ENCODE data around the gene C19orf25.

C19orf25 gene

GRCh38 chr19:1467490-1468273, 11.3 kb downstream of the C19orf25 start:
- TF ChIP-seq FOXP2 (optimal IDR thresholded peaks at IDR 0.05; ENCODE audit: control extremely low read depth, extremely low read length, insufficient read depth) (no peak), EZH2 (IDR thresholded peaks at IDR 0.05) (no peak), POLR2AphosphoS5 (IDR thresholded peaks at IDR 0.05; ENCODE audit: borderline replicate concordance, low read depth, low read length) (no peak)
- Histone ChIP-seq H3K4me3 (peak overlapping the region; percentile 38), H3K36me3 (ENCODE audit: insufficient read depth, low read length) (no peaks in the 10 kb centered on the region), H3K9ac (ENCODE audit: insufficient read length) (no peak overlapping the region), H3K9me3 (ENCODE audit: low read depth, low read length) (no peaks in the 10 kb centered on the region), H3K27ac (no peak overlapping the region)
- no peak for DNase-seq (ENCODE audit: low read depth, low spot score)

- Histone ChIP-seq H3K9ac (ENCODE audit: insufficient read length) (no peak overlapping the region), H3K36me3 (ENCODE audit: insufficient read depth, low read length) (no peaks in the 10 kb centered on the region), H3K27ac (no peak overlapping the region), H3K9me3 (ENCODE audit: low read depth, low read length) (no peaks in the 10 kb centered on the region), H3K4me3 (no peak overlapping the region)
- no peak for DNase-seq (ENCODE audit: low read depth, low spot score)
- TF ChIP-seq EZH2 (IDR thresholded peaks at IDR 0.05) (no peak), FOXP2 (optimal IDR thresholded peaks at IDR 0.05; ENCODE audit: control extremely low read depth, extremely low read length, insufficient read depth) (no peak), POLR2AphosphoS5 (IDR thresholded peaks at IDR 0.05; ENCODE audit: borderline replicate concordance, low read depth, low read length) (no peak)
Measured at GRCh38 chr19:1467215-1467489, 11.9 kb downstream of the C19orf25 start.

- no peaks in the 10 kb centered on the region for H3K9me3 ChIP-seq (ENCODE audit: low read depth, low read length)
- H3K36me3 ChIP-seq (ENCODE audit: insufficient read depth, low read length): no peaks in the 10 kb centered on the region
- DNase-seq (ENCODE audit: low read depth, low spot score): no peak
- no peak overlapping the region for H3K4me3 ChIP-seq
- no peak overlapping the region for H3K9ac ChIP-seq (ENCODE audit: insufficient read length)
- no peak for TF ChIP-seq FOXP2 (optimal IDR thresholded peaks at IDR 0.05; ENCODE audit: control extremely low read depth, extremely low read length, insufficient read depth)
- no peak for TF ChIP-seq EZH2 (IDR thresholded peaks at IDR 0.05)
- no peak for TF ChIP-seq POLR2AphosphoS5 (IDR thresholded peaks at IDR 0.05; ENCODE audit: borderline replicate concordance, low read depth, low read length)
- no peak overlapping the region for H3K27ac ChIP-seq
Measured at GRCh38 chr19:1466461-1467214, 12.4 kb downstream of the C19orf25 start.

- no peak overlapping the region for H3K9ac ChIP-seq (ENCODE audit: insufficient read length)
- TF ChIP-seq FOXP2 (optimal IDR thresholded peaks at IDR 0.05; ENCODE audit: control extremely low read depth, extremely low read length, insufficient read depth) (no peak), EZH2 (IDR thresholded peaks at IDR 0.05) (no peak), POLR2AphosphoS5 (IDR thresholded peaks at IDR 0.05; ENCODE audit: borderline replicate concordance, low read depth, low read length) (no peak)
- H3K4me3 ChIP-seq: no peak overlapping the region
- H3K9me3 ChIP-seq (ENCODE audit: low read depth, low read length): no peaks in the 10 kb centered on the region
- DNase-seq (ENCODE audit: low read depth, low spot score): no peak
- H3K36me3 ChIP-seq (ENCODE audit: insufficient read depth, low read length): no peaks in the 10 kb centered on the region
- no peak overlapping the region for H3K27ac ChIP-seq
Measured at GRCh38 chr19:1466018-1466460, 13.0 kb downstream of the C19orf25 start.

GRCh38 chr19:1465191-1466016, 13.6 kb downstream of the C19orf25 start:
- no peaks in the 10 kb centered on the region for H3K9me3 ChIP-seq (ENCODE audit: low read depth, low read length)
- no peak overlapping the region for H3K4me3 ChIP-seq
- no peak overlapping the region for H3K27ac ChIP-seq
- no peak for TF ChIP-seq POLR2AphosphoS5 (IDR thresholded peaks at IDR 0.05; ENCODE audit: borderline replicate concordance, low read depth, low read length)
- no peak for TF ChIP-seq FOXP2 (optimal IDR thresholded peaks at IDR 0.05; ENCODE audit: control extremely low read depth, extremely low read length, insufficient read depth)
- TF ChIP-seq EZH2 (IDR thresholded peaks at IDR 0.05): no peak
- no peak overlapping the region for H3K9ac ChIP-seq (ENCODE audit: insufficient read length)
- DNase-seq (ENCODE audit: low read depth, low spot score): no peak
- no peaks in the 10 kb centered on the region for H3K36me3 ChIP-seq (ENCODE audit: insufficient read depth, low read length)

GRCh38 chr19:1461862-1462261, 17.2 kb downstream of the C19orf25 start:
- DNase-seq (ENCODE audit: low read depth, low spot score): no peak
- Histone ChIP-seq H3K9ac (ENCODE audit: insufficient read length) (no peak overlapping the region), H3K9me3 (ENCODE audit: low read depth, low read length) (no peaks in the 10 kb centered on the region), H3K36me3 (ENCODE audit: insufficient read depth, low read length) (no peaks in the 10 kb centered on the region), H3K27ac (no peak overlapping the region), H3K4me3 (no peak overlapping the region)
- TF ChIP-seq FOXP2 (optimal IDR thresholded peaks at IDR 0.05; ENCODE audit: control extremely low read depth, extremely low read length, insufficient read depth) (no peak), EZH2 (IDR thresholded peaks at IDR 0.05) (no peak), POLR2AphosphoS5 (IDR thresholded peaks at IDR 0.05; ENCODE audit: borderline replicate concordance, low read depth, low read length) (no peak)

GRCh38 chr19:1460033-1460995, 18.7 kb downstream of the C19orf25 start:
- Histone ChIP-seq H3K9ac (ENCODE audit: insufficient read length) (no peak overlapping the region), H3K4me3 (no peak overlapping the region), H3K27ac (no peak overlapping the region), H3K36me3 (ENCODE audit: insufficient read depth, low read length) (no peaks in the 10 kb centered on the region), H3K9me3 (ENCODE audit: low read depth, low read length) (no peaks in the 10 kb centered on the region)
- no peak for TF ChIP-seq POLR2AphosphoS5 (IDR thresholded peaks at IDR 0.05; ENCODE audit: borderline replicate concordance, low read depth, low read length)
- DNase-seq (ENCODE audit: low read depth, low spot score): no peak

Data from SK-N-MC (cell line).